NCI-H526 (cell line): ENCODE measurements around the gene RIMBP2.

ENCODE experiments used
- DNase-seq, 2 experiments: peaks; one replicate each; lab custom pipeline; 2025; lab: John Stamatoyannopoulos, UW

RIMBP2 gene

GRCh38 chr12:130367523-130367922, 348.6 kb downstream of the RIMBP2 start:
- DNase-seq = no peak

- no peak for DNase-seq
Observed at GRCh38 chr12:130367003-130367402, 349.1 kb downstream of the RIMBP2 start.

DNA sequence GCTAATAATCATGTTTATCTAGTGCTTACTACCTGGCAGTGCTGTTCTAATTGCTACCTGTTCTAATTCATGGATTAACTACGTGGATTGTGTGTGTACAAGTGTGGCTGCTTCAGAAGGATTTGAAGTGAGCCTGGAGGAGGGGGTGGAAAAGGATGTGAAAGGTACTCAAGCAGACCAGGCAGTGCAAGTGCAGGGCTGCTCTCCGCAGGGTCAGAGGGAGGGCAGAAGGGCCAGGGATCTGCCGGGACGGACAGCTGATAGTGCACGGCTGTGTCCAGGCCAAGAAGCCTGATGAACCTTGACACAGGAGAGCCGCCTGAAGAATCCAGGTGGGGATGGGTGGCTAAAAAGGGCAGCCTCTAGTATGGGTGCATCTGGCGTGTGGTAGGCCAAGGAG, 349.9 kb downstream of the RIMBP2 start:
- DNase-seq = no peak

DNA sequence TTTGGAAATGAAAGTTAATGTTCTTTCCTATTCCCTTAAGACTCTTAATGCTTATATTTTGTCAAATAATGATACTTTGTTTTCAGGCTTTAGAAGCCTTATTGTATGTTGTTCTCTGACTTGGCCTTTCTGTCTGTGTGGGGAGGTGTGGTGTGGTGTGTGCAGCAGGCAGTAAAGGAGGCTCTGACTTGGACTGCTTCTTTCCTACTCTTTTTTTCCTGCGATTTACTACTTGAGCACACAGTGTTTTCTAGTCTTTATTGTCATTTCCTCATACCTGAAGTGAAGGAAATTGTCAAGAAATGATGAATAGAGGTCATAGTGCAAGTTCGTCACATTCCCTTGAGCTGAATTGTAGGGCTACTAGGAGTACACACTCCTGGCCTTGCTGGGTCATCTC, 351.5 kb downstream of the RIMBP2 start:
- no peak for DNase-seq

GRCh38 chr12:130362060-130362459, 354.0 kb downstream of the RIMBP2 start:
- no peak for DNase-seq

DNA sequence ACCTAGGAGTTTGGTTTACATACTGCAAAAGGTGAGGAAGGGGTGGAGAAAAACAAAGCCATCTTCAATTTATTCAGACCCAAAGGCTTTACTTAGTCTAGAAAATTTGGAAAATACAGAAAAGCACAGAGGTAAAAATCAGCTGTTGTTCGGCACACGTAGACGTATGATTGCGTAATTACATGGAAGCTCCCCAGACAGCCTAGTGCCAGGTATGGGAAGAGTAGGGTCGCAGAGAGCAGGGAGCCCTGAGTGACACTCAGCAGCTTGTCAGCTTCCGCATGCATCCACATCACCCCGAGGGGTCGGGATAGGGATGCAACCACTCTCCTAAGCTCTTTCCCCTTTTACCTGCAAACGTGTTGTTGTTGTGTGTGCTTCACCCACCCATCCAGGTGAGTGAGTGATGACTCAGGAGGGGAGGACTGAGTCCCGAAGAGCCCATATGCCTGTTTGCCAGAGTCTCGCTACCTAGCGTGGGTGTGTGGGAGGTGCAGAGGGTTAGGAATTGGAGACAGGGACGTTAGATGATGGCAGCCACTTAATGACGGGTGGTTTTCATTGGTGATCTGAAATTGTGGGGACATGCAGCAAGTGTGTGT, 358.3 kb downstream of the RIMBP2 start:
- no peak for DNase-seq

DNA sequence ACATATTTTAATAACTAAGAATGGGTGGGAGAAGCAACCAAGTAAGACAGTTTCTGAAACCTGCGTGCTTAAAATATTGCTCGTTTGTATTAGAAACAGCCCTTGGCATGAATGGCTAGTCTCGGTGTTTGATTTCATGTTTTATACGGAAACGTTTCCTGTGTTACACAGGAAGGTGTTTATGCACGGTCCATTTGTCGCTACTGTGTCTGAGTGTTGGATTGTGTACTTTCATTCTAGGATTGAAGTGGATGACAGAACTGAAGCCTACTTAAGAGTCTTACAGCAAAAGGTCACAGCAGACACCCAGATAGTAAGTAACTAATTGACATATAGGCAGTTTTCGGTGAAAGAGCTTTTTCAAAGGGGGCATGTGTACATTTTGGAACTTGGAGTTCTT, 358.9 kb downstream of the RIMBP2 start:
- no peak for DNase-seq

- no peak for DNase-seq
Observed at GRCh38 chr12:130356222-130356621, 359.9 kb downstream of the RIMBP2 start.

DNA sequence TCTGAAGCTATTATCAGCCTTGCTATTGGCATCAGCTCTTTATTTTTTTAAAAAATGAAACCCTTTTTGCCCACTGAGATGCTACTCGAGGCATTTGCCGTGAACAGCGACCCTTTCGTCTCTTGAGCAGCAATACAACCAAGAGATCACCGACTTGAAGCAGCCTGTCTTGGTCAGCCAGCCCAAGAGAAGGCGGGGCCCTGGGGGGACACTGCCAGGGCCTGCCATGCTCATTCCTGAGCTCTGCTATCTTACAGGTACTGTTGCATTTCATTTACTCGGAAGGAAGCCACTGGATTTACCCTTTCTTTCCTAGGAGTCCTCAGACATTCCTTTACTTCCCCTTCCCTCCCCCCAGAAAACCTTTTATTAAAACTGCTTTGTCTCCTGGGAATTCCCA, 361.7 kb downstream of the RIMBP2 start:
- DNase-seq = no peak

GRCh38 chr12:130353081-130353480, 363.0 kb downstream of the RIMBP2 start:
- DNase-seq = no peak

DNA sequence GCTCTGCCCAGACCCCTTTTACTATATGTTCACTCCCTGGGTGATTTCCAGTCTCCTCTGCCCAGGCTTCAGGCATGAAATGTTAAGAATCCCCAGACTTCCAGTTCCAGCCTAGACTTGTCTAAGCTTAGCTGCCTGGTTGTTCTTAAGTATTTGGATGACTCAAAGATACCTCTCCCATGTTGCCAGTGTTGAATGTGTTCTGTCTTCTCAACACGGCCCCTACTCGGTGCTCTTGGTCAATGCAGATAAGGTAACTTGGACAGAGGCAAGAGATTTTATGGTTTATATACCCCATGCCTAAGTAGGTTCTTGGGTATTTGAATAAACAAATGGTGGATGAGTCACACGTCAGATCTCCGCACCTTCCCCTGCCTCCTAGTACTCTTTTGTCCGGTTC, 364.8 kb downstream of the RIMBP2 start:
- peak; percentile 41 to 66 for DNase-seq

DNA sequence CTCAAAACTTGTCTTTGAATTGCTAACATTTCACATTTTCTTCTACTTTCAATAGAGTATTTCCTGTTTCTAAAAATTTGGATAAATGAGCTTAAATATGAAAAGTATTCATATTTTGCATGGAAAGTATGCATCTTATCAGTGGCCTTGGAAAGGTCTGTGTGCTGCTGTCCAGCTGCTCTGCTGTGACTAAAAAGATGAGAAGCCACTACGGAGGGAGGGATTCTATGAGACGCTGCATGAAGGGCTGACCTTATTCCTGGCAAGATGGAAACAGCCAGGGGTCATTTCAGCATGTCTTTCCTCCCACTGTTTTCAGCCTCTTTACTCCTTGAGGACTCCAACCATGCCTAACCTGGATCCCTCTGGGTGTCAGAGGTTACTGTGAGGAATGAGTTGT, 365.4 kb downstream of the RIMBP2 start:
- DNase-seq = no peak

- DNase-seq = no peak
Observed at GRCh38 chr12:130347588-130347987, 368.5 kb downstream of the RIMBP2 start.
